ENCODE results near the gene ALS2. TPM values are rescaled to one million over a fixed set of nuclear protein-coding genes. Genes with fewer than 3 reads are reported as not detected.

ALS2 gene
- total RNA-seq, 4 donors from 2014 or later = 11.6 to 24.9 (median 19.1) TPM

GRCh38 chr2:201796478-201796865 is 15.7 kb upstream of the ALS2 start:
- DNase-seq (ENCODE audit: low spot score in 2 of 2) = no peak
- Histone ChIP-seq H3K4me3 (no peak overlapping the region), H3K9me3 (no peaks in the 10 kb centered on the region), H3K4me1 (no peaks in the 10 kb centered on the region), H3K27ac (no peak overlapping the region), H3K36me3 (no peaks in the 10 kb centered on the region), H3K27me3 (no peaks in the 10 kb centered on the region)
- TF ChIP-seq CTCF (IDR thresholded peaks at IDR 0.05) (no peak), EP300 (IDR thresholded peaks at IDR 0.05) (no peak), POLR2AphosphoS5 (IDR thresholded peaks at IDR 0.05) (no peak), POLR2A (IDR thresholded peaks at IDR 0.05) (no peak)

- Histone ChIP-seq H3K27ac (no peak overlapping the region), H3K4me1 (no peaks in the 10 kb centered on the region), H3K4me3 (no peak overlapping the region), H3K36me3 (no peaks in the 10 kb centered on the region), H3K9me3 (no peaks in the 10 kb centered on the region), H3K27me3 (no peaks in the 10 kb centered on the region)
- DNase-seq (ENCODE audit: low spot score in 2 of 2) = no peak
- WGBS = 23% methylated on average over 5 of the region's 5 CpGs
- TF ChIP-seq POLR2A (IDR thresholded peaks at IDR 0.05) (no peak), CTCF (IDR thresholded peaks at IDR 0.05) (peak in 1 of 2 donors; percentile 59), EP300 (IDR thresholded peaks at IDR 0.05) (no peak), POLR2AphosphoS5 (IDR thresholded peaks at IDR 0.05) (no peak)
Measured at GRCh38 chr2:201795607-201796477, 15.1 kb upstream of the ALS2 start.

GRCh38 chr2:201794294-201794693 is 13.6 kb upstream of the ALS2 start:
- H3K36me3 ChIP-seq = no peaks in the 10 kb centered on the region
- no peaks in the 10 kb centered on the region for H3K9me3 ChIP-seq
- no peak for TF ChIP-seq EP300 (IDR thresholded peaks at IDR 0.05)
- TF ChIP-seq POLR2A (IDR thresholded peaks at IDR 0.05) = no peak
- TF ChIP-seq CTCF (IDR thresholded peaks at IDR 0.05) = no peak
- no peak for TF ChIP-seq POLR2AphosphoS5 (IDR thresholded peaks at IDR 0.05)
- no peak for DNase-seq (ENCODE audit: low spot score in 2 of 2)
- WGBS = 71% methylated on average over 6 of the region's 6 CpGs
- H3K4me3 ChIP-seq = no peak overlapping the region
- no peaks in the 10 kb centered on the region for H3K27me3 ChIP-seq
- no peaks in the 10 kb centered on the region for H3K4me1 ChIP-seq
- H3K27ac ChIP-seq = no peak overlapping the region

- Histone ChIP-seq H3K36me3 (no peaks in the 10 kb centered on the region), H3K27ac (no peak overlapping the region), H3K4me1 (no peaks in the 10 kb centered on the region), H3K9me3 (no peaks in the 10 kb centered on the region), H3K27me3 (no peaks in the 10 kb centered on the region), H3K4me3 (no peak overlapping the region)
- 50% methylated on average over 1 of the region's 1 CpG for WGBS
- DNase-seq (ENCODE audit: low spot score in 2 of 2) = no peak
- TF ChIP-seq CTCF (IDR thresholded peaks at IDR 0.05) (no peak), EP300 (IDR thresholded peaks at IDR 0.05) (no peak), POLR2A (IDR thresholded peaks at IDR 0.05) (no peak), POLR2AphosphoS5 (IDR thresholded peaks at IDR 0.05) (no peak)
Measured at GRCh38 chr2:201793631-201794030, 12.9 kb upstream of the ALS2 start.

- DNase-seq (ENCODE audit: low spot score in 2 of 2) = no peak
- Histone ChIP-seq H3K27ac (no peak overlapping the region), H3K9me3 (no peaks in the 10 kb centered on the region), H3K27me3 (no peaks in the 10 kb centered on the region), H3K36me3 (no peaks in the 10 kb centered on the region), H3K4me3 (no peak overlapping the region), H3K4me1 (no peaks in the 10 kb centered on the region)
- WGBS = 81% methylated on average over 2 of the region's 2 CpGs
- TF ChIP-seq CTCF (IDR thresholded peaks at IDR 0.05) (no peak), POLR2A (IDR thresholded peaks at IDR 0.05) (no peak), POLR2AphosphoS5 (IDR thresholded peaks at IDR 0.05) (no peak), EP300 (IDR thresholded peaks at IDR 0.05) (no peak)
Measured at GRCh38 chr2:201790989-201791388, 10.3 kb upstream of the ALS2 start.

Data from suprapubic skin (tissue), 4 donors.